Esophagus muscularis mucosa (tissue), 4 donors: ENCODE measurements around the gene PAQR4.

Source experiments
- EP300 ChIP-seq: sonication (generic); formaldehyde crosslinking; IDR thresholded peaks from one replicate; pipeline ENCODE4 v1.6.1; 2017; ENCODE audit warnings: antibody characterized with exemption
- POLR2A ChIP-seq: fragments of 450-650 bp; IDR thresholded peaks from one replicate; pipeline ENCODE4 v1.6.1; 2017; ENCODE audit warnings: antibody characterized with exemption, moderate library complexity, mild to moderate bottlenecking, low read depth
- TF ChIP-seq, protein P1 (sequence below), 3 experiments: fragments of 200-600 bp in 2 of 3; fragments of 450-650 bp in 1 of 3; sonication (generic) in 2 of 3; IDR thresholded peaks; one replicate each; pipeline ENCODE4 v1.5.1; 2017 to 2019; ENCODE audit warnings: antibody characterized with exemption in 3 of 3, mild to moderate bottlenecking in 2 of 3, moderate library complexity in 1 of 3

DNA sequence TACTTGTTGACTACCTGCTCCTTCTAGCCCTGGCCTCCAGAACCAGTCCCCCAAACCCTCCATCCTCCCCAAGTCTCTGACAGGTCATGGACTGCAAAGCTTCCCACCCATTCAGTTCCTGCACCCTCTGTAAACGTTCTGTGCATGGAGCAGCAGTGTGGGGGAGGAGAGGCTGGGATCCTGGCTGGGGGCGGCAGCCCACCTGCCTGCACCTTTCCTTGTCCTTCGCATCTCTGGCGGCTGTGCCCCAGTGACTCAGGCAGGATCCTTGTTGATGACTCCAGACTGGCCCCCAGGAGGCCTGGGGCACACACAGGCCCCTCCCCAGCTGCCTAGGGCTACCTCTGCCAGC, 12.7 kb downstream of the PAQR4 start:
- TF ChIP-seq, protein P1, sequence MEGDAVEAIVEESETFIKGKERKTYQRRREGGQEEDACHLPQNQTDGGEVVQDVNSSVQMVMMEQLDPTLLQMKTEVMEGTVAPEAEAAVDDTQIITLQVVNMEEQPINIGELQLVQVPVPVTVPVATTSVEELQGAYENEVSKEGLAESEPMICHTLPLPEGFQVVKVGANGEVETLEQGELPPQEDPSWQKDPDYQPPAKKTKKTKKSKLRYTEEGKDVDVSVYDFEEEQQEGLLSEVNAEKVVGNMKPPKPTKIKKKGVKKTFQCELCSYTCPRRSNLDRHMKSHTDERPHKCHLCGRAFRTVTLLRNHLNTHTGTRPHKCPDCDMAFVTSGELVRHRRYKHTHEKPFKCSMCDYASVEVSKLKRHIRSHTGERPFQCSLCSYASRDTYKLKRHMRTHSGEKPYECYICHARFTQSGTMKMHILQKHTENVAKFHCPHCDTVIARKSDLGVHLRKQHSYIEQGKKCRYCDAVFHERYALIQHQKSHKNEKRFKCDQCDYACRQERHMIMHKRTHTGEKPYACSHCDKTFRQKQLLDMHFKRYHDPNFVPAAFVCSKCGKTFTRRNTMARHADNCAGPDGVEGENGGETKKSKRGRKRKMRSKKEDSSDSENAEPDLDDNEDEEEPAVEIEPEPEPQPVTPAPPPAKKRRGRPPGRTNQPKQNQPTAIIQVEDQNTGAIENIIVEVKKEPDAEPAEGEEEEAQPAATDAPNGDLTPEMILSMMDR (IDR thresholded peaks at IDR 0.05) = no peak
- no peak for TF ChIP-seq EP300
- TF ChIP-seq POLR2A = no peak
